RWPE2 (cell line): ENCODE results near the gene PTCD1.
A peak's percentile ranks its signal among the peaks of the same experiment; 100 is the strongest.

Experiments used
- ATAC-seq: fragments of 200-7000 bp; cut with Tn5 transposase; 3 replicates; pipeline ENCODE4 v1.9.1; 2021; ENCODE audit warnings: low read depth
- DNase-seq: peaks from one replicate; pipeline ENCODE4 v3.0.0-alpha.2; 2020; ENCODE audit warnings: low spot score
- H3K27ac ChIP-seq: fragments of 450-650 bp; 2 replicates; pipeline ENCODE4 v1.5.1; 2017; ENCODE audit warnings: mild to moderate bottlenecking; ENCODE audit not compliant: poor library complexity, severe bottlenecking
- H3K27me3 ChIP-seq: fragments of 250-450 bp; sonication (Bioruptor Pico); 2 replicates; pipeline ENCODE4 v1.5.1; 2021; ENCODE audit warnings: mild to moderate bottlenecking, moderate library complexity; ENCODE audit not compliant: insufficient read depth, poor library complexity, severe bottlenecking
- H3K36me3 ChIP-seq: fragments of 250-450 bp; sonication (Bioruptor Pico); 2 replicates; pipeline ENCODE4 v1.5.1; 2020; ENCODE audit warnings: low read depth, mild to moderate bottlenecking, moderate library complexity
- H3K4me1 ChIP-seq: fragments of 250-450 bp; sonication (Bioruptor Pico); 2 replicates; pipeline ENCODE4 v1.5.1; 2021; ENCODE audit warnings: mild to moderate bottlenecking, moderate library complexity; ENCODE audit not compliant: insufficient read depth, poor library complexity, severe bottlenecking
- H3K4me3 ChIP-seq: fragments of 250-450 bp; sonication (Bioruptor Pico); 2 replicates; pipeline ENCODE4 v1.5.1; 2021; ENCODE audit warnings: mild to moderate bottlenecking, moderate library complexity; ENCODE audit not compliant: severe bottlenecking
- H3K9me3 ChIP-seq: fragments of 250-450 bp; sonication (Bioruptor Pico); 2 replicates; pipeline ENCODE4 v1.5.1; 2021; ENCODE audit warnings: mild to moderate bottlenecking, moderate library complexity; ENCODE audit not compliant: severe bottlenecking
- CTCF ChIP-seq: fragments of 450-650 bp; IDR thresholded peaks from one replicate; pipeline ENCODE4 v1.5.1; 2017; ENCODE audit warnings: mild to moderate bottlenecking, moderate library complexity; ENCODE audit not compliant: poor library complexity, severe bottlenecking

Gene PTCD1

GRCh38 chr7:99386584-99387238 is 51.9 kb downstream of the PTCD1 start:
- Histone ChIP-seq H3K4me1 (no peaks in the 10 kb centered on the region), H3K36me3 (peaks cover 76% of the 10 kb centered on the region)
- ATAC-seq: no peak

GRCh38 chr7:99385564-99385963 is 53.0 kb downstream of the PTCD1 start:
- TF ChIP-seq CTCF: no peak
- Histone ChIP-seq H3K9me3 (no peaks in the 10 kb centered on the region), H3K27me3 (no peaks in the 10 kb centered on the region), H3K4me3 (no peak overlapping the region), H3K4me1 (peaks cover 2% of the 10 kb centered on the region), H3K36me3 (peaks cover 76% of the 10 kb centered on the region), H3K27ac (no peak overlapping the region)
- ATAC-seq (no peak), DNase-seq (no peak)

More at GRCh38 chr7:99386584-99387238, 51.9 kb downstream of the PTCD1 start:
- H3K27me3 ChIP-seq: no peaks in the 10 kb centered on the region
- no peak overlapping the region for H3K27ac ChIP-seq
- no peak for DNase-seq
- TF ChIP-seq CTCF: peak; percentile 35
- H3K4me3 ChIP-seq: no peak overlapping the region
- no peaks in the 10 kb centered on the region for H3K9me3 ChIP-seq

GRCh38 chr7:99384523-99384922 is 54.1 kb downstream of the PTCD1 start:
- no peak for TF ChIP-seq CTCF
- no peak overlapping the region for H3K27ac ChIP-seq
- no peaks in the 10 kb centered on the region for H3K9me3 ChIP-seq
- DNase-seq (no peak), ATAC-seq (no peak)
- H3K4me1 ChIP-seq: peaks cover 11% of the 10 kb centered on the region
- H3K27me3 ChIP-seq: no peaks in the 10 kb centered on the region
- H3K4me3 ChIP-seq: no peak overlapping the region
- H3K36me3 ChIP-seq: peaks cover 75% of the 10 kb centered on the region

DNA sequence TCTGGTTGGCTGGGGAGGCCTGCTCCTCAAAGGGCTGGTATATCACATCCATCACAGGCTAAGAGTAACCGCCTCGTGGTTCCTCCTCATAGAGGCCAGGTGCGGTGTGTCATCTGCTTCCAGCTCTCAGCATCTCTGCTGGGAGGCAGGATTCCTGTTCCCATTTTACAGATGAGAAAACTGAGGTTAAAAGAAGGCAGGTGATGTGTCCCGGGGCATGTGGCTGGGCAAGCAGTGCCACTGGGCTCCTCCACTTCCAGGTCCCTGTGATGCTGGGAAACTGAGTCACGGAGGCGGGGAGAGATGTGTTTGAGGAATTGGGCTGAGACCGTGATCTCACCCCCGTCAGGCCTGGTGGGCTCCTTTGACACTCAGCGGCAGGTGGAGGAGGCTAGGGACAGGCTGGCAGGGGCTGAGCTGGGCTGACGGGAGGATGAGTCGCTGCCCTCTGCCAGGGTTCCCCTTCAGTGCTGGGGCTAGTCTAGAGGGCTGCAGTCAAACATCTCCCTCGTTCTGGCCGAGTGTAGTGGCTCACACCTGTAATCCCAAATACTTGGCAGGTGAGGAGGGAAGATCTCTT is 54.7 kb downstream of the PTCD1 start:
- Histone ChIP-seq H3K27me3 (no peaks in the 10 kb centered on the region), H3K4me3 (no peak overlapping the region), H3K4me1 (peaks cover 17% of the 10 kb centered on the region), H3K9me3 (no peaks in the 10 kb centered on the region), H3K27ac (no peak overlapping the region), H3K36me3 (peaks cover 75% of the 10 kb centered on the region)
- DNase-seq: no peak
- no peak for ATAC-seq
- no peak for TF ChIP-seq CTCF

DNA sequence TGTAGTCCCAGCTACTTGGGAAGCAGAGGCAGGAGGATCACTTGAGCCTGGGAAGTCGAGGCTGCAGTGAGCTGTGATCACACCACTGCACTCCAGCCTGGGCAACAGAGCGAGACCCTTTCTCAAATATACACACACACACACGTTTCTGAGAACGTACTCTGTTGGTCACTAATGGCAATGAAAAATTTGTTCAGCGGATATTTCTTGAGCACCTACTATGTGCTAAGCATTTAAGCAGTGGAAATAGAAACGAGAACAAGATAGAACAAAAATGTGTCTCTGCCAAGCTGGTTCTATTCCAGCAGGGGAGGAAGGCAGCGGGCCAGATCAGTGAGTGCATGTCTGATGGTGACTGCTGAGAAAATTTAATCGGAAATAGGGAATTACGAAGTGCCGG is 55.4 kb downstream of the PTCD1 start:
- no peak overlapping the region for H3K27ac ChIP-seq
- H3K27me3 ChIP-seq: no peaks in the 10 kb centered on the region
- no peaks in the 10 kb centered on the region for H3K9me3 ChIP-seq
- H3K36me3 ChIP-seq: peaks cover 73% of the 10 kb centered on the region
- peaks cover 19% of the 10 kb centered on the region for H3K4me1 ChIP-seq
- no peak for ATAC-seq
- no peak for DNase-seq
- TF ChIP-seq CTCF: no peak
- no peak overlapping the region for H3K4me3 ChIP-seq
